ENCODE results near the gene ARHGEF10L.

The ARHGEF10L gene

DNA sequence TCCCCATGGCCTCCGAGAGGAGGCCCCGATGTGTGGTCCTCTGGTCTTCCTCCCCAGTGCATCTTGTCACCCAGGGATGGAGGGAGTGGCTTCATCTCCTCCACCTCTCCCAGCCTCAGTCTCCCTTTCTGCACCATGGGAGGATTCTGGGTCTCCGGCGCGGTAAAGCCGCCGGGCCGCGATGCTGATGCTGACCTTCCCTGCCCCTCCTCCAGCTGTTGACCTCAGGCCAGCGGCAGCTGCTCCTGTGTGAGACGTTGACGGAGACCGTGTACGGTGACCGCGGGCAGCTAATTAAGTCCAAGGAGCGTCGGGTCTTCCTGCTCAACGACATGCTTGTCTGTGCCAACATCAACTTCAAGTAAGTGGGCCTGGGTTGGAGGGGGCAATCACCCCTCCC is 92.6 kb downstream of the ARHGEF10L start:
- DNase-seq (ENCODE audit: low read depth in 2 of 2): no peak

DNA sequence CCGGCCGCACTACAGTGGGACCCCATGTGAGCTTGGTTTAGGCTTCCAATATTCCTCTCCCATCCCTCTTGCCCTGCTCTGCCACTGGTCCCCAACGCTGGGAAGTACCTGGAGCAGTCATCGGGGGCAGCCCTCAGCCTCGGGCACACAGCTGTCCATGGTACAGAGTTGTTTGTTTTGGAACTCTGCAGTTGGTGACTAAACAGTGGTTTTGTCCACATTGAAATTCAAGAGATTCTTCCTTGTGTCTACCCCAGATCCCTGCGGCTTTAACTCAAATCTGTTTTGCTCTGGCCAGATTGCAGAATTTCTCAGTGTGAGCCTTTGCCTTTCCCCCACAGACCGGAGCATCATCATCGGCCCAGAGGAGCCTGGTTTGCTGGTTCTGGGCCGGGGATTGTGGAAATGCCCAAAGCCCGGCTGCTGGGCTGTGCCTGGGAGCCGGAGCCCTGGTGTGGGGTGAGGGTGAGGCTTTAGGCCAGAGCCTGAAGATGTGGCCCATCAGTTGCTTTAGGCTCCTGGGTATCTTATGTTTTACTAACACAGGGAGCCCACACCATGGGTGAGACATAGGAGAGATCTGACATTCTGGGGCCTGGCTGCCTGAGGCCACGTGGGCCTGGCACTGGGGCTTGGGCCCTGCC is 93.2 kb downstream of the ARHGEF10L start:
- DNase-seq (ENCODE audit: low read depth in 2 of 2): no peak

DNA sequence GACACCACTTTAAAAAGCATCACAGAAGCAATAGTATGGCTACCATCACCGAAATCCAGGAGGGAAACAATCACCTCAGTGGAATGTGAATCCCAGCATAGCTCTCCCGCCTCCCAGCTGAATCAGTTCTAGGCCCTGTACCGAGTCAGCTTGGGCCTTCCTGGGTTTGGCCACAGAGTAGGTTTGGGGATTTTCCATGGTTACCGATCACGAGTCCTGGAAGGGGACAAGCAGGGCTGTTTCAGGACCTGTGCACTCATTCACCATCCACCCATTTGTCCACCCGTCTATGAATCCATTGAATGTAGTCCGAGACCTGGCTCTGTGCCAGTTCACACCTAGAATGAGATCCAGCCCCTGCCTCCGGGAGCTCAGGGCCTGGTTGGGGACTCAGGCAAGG is 94.2 kb downstream of the ARHGEF10L start:
- no peak for DNase-seq (ENCODE audit: low read depth in 2 of 2)

DNA sequence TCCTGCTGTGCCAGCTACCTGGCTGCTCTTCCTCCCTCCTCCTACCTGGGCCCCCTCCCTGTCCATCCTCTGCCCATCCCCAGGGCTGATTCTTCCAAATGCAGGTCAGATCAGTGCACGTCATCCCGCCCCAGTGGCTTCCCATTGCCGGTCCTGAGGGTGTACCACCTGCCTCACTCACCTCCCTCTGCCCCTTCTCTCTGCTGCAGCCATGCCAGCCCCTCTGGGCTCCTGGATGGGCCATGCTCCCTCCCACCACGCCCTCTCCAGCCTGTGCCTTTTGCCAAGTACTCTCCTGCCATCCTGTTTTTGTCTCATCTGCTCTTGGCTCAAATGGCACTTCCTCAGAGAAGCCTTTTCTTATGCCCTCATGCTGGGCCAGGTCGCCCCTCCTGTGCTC is 95.8 kb downstream of the ARHGEF10L start:
- DNase-seq (ENCODE audit: low read depth in 2 of 2): no peak

DNA sequence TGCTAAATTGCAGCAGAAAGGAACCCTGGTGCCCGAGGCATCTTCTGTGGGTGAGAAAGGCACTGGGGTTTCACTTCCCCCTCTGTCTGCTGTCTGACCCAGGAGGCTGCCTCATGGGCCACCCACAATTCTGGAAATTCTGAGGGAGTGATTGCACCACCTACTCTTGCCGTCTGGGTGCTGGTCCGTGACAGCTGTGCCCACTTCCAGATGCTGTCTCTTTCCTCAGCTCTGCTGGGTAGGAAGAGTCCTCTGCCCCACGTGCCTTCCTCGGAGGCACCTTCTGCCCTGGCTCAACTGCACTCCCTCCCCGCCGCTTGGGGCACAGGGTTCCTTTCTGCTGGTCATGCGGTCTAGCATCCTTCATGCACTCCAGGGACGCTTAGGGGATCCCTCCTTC is 96.3 kb downstream of the ARHGEF10L start:
- no peak for DNase-seq (ENCODE audit: low read depth in 2 of 2)

GRCh38 chr1:17636612-17637011 is 97.1 kb downstream of the ARHGEF10L start:
- no peak for DNase-seq (ENCODE audit: low read depth in 2 of 2)

DNA sequence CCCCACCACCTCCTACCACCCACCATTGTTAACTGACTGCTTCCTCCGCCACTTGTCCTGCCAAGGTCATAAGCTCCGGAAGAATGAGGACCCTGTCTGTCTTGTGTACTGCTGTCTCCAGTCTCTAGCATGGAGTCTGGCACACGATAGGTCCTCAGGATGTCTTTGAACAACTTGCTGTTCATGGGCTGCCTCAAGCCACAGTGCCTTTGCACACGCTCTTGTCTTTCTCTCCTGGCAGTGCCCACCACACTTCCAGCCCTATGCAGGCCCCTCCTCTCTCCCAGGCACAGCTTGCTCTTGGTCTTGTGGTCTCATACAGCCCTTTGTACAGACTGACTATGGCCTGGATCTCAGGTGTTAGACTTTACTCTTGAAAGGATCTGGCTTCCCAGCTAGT is 97.6 kb downstream of the ARHGEF10L start:
- DNase-seq (ENCODE audit: low read depth in 2 of 2): no peak

DNA sequence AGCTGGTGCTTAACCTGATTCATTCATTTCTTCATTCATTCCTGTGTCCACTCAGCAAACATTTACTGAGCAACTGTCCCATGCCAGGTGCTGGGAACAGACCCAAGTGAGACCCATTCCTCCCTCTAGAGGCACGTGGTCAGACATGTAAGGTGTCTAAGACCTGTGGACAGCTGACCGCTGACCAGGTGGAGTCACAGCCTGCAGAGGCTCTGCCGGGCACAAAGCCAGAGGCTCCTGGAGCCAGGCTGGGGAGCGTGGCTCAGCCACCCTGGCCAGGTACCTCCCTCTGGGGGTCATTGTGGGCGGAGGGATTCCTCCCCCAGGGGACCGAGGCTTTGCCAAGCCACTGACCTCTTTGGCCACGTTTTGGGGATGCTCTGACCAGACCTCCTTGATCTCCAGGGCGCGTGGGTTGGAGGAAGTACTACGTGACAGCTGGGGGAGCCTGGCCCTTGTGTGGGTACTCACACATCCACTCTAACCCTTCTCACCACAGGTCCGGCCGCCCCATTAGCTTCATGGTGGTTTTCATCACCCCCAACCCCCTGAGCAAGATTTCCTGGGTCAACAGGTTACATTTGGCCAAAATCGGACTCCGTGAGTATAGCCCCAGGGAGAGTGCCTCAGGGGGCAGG is 100.3 kb downstream of the ARHGEF10L start:
- no peak for DNase-seq (ENCODE audit: low read depth in 2 of 2)

GRCh38 chr1:17640393-17640792 is 100.9 kb downstream of the ARHGEF10L start:
- DNase-seq (ENCODE audit: low read depth in 2 of 2): no peak

- DNase-seq (ENCODE audit: low read depth in 2 of 2): no peak
Observed at GRCh38 chr1:17640975-17641374, 101.5 kb downstream of the ARHGEF10L start.

DNA sequence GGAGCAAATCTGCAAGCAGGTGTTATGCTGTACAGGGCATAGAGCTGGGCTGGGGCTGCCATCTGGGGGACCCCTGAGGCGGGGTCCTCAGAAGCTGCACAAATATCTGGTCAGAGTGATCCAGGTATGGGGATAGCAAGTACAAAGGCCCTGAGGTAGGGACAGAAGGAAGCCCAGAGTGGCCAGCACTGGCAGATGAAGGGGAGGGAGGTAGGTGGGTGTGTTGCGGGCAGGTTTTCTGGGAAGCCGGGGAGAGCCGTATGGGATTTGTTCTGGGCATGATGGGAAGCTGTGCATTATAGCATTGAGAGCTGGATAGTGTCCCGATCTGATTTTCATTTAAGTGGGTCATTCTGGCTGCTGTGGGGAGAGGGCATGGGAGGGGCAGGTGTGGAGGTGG is 102.7 kb downstream of the ARHGEF10L start:
- no peak for DNase-seq (ENCODE audit: low read depth in 2 of 2)

- no peak for DNase-seq (ENCODE audit: low read depth in 2 of 2)
Observed at GRCh38 chr1:17642943-17643342, 103.4 kb downstream of the ARHGEF10L start.

GRCh38 chr1:17643861-17644703 is 104.6 kb downstream of the ARHGEF10L start:
- no peak for DNase-seq (ENCODE audit: low read depth in 2 of 2)

DNA sequence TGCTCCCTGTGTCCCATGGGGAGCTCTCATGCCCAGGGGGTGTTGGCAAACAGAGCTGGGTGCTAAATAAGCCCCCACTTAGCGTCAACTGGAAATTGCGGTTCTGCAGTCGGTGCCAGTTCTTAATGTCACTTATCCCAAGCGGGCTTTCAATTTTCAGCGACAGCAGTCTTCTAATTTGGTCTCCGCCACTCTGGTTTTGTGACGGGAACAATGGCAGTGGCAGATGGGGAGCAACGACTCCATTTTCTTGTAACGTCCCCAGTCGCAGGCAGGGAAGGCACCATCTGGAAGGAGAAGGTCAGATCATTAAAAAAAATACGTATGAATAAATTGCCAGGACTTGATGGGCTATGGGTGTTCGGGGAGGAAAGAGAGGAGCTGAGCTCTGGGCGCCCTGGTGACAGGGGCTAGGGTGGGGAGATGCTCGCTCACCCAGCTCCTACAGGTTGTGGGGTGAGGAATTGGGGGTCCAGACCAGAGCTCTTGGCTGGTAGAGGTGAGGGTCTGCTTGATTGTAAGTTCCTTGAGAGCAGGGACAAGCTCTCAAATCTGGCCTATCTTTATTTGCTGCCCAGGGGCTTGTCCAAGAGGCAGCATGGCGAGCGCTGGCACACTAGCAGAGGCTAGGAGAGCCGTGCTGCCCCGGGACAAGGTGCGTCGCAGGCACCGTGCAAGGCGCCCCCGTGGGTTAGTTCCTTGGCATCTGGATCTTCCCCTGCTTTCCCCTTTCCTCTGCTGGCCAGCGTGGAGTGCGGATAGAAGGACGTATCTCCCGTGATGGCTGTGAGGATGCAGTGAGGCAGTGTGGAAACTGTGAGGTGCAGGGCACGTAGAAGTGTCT is 105.8 kb downstream of the ARHGEF10L start:
- no peak for DNase-seq (ENCODE audit: low read depth in 2 of 2)

- no peak for DNase-seq (ENCODE audit: low read depth in 2 of 2)
Observed at GRCh38 chr1:17646444-17647280, 107.2 kb downstream of the ARHGEF10L start.

DNA sequence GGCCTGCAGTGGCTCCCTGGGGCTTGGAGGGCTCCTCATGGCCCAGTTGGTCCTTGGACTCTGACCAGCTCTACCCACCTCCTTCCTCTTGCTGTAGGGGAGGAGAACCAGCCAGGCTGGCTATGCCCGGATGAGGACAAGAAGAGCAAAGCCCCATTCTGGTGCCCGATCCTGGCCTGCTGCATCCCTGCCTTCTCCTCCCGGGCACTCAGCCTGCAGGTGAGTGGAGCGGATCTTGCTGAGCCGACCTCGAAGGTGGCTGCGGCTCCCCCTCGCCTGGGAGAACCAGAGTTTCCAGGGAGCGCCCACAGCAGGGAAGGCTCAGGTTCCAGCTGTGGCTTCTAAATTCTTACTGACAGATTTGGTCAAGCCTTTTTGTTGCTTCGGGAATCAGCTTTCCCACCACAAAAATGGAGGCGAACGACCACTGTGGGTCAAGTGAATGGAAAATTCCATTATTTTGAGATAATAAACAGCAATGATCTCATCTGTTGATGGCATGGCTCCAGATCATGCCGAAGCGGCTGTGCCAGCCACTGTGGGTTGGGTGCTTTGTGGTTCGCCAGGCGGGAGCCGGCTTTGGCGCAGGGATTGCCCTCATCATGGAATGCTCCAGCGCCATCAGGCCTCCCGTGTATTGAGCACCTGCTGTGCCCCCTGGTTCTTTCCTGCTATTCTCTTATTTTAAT is 109.1 kb downstream of the ARHGEF10L start:
- DNase-seq (ENCODE audit: low read depth in 2 of 2): no peak

DNA sequence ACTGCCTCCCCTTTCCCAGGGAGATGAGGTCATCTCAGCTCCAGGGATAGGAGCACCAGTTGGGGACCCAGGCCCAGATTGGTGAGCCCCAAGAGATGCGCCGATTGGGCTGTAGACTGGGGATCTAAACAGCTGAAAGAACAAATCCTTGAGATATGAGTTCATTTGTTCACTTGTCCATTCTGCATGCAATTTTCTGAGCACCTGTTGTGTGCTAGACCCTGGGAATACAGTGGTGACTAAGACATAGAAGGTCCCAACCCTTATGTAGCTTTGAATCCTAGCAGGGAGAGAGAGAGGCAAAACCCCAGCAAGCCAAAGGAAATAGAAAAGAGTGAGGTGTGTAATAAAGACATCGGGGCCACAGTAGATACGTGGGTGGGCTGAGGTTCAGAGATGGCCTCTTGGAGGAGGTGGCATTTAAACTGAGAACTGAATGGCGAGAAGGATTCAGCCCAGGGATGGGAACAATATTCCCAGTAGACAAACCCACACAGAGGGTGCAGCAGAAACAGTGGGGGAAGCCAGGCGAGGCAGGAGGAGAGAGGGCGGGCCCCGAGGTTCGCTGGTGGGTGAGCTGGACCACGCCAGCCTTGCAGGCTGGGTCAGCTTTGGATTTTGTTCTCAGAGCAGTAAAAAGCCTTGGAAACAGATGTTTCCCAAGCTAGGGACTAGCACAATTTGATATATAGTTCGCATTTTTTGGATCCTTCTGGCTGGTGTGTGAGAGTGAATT is 110.0 kb downstream of the ARHGEF10L start:
- DNase-seq (ENCODE audit: low read depth in 2 of 2): no peak

DNA sequence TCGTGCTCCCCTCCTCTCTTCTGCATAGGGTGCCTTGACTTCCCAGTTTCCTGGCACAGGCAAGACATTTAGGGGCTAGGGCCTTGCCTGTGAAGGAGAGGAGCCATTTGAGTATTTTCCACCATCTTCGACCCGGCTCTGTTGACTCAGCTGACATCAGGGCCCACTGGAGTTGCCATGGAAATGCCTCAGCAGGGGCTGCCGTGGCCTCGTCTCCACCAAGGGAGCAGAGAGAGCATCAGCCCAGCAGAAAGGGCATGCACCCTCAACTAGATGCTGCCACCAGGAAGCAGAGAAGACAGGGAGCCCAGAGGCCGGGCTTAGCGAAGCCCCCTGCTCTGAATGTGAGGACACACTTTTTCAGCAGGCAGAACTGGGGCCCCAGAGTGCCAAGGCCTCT is 113.8 kb downstream of the ARHGEF10L start:
- no peak for DNase-seq (ENCODE audit: low read depth in 2 of 2)

DNA sequence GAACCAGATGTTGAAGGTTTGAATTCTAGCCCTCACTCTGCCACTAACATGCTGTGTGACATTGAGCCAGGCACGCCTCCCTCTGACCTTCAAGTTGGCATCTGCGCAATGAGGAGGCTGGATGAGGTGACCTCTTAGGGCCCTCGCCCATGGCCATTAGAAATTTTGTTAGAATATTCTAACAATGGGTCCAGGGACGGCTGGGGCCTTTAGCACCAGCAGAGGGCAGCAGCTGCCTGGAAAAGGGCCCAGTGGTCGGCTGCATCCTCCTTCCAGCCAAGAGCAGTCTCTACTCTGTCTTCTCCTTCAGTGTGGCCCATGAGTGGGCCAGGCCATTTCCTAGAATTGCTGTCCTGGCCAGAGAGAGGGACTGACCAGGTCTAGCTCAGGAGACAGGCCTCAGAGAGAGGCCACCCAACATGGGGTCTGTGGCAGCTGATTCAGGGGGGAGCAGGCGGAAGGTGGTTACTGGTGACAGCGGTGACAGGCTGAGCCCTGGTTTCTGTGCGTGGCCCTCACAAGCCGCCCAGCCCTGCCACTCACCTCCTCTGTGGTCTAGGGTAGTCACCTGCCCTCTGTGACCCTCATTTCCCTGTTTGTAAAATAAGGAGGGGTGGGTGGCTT is 114.3 kb downstream of the ARHGEF10L start:
- DNase-seq (ENCODE audit: low read depth in 2 of 2): no peak

All from stimulated activated CD8-positive, alpha-beta memory T cell treated with anti-CD3 and anti-CD28 coated beads, Interleukin-7, amount 100 ng/mL, for 4 hours (primary cell).